ENCODE measurements around the gene FAXDC2. TPM values are rescaled to one million over a fixed set of nuclear protein-coding genes. Genes with fewer than 3 reads are reported as not detected.
A peak's percentile ranks its signal among the peaks of the same experiment; 100 is the strongest.

FAXDC2 gene
- total RNA-seq, 1 donor from 2014 or later: 3.6 TPM

DNA sequence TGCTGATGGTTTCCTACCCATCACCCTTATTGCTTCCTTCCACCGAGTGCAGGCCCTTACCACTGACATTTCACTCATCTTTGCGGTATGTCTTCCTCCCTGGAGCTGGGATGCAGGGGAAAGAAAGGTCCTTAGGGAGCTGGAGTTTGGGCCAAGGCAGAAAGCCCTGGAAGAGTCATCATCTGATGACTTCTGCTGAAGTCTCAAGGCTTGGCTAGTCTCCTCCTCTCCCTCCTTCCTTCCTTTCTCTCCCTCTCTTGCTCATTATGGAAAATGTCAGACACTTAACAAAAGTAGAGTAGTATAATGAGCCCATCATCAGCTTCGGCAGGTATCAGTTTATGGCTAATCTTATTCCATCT is 55.2 kb downstream of the FAXDC2 start:
- peaks cover 13% of the 10 kb centered on the region for H3K4me1 Mint-ChIP-seq (ENCODE audit: low read depth, unreplicated experiment)
- FAIRE-seq: no peak
- peaks cover 58% of the 10 kb centered on the region for H3K36me3 ChIP-seq (ENCODE audit: insufficient read depth, low read length)
- H3K27ac Mint-ChIP-seq (ENCODE audit: unreplicated experiment): peak overlapping the region; percentile 49
- H4K20me1 ChIP-seq (ENCODE audit: insufficient read depth, low read length): peaks cover 82% of the 10 kb centered on the region
- no peak overlapping the region for H2AFZ ChIP-seq (ENCODE audit: low read depth, low read length)
- H3K9me3 Mint-ChIP-seq (ENCODE audit: unreplicated experiment): no peaks in the 10 kb centered on the region
- H3K4me2 ChIP-seq (ENCODE audit: low read length): peak overlapping the region; percentile 52
- TF ChIP-seq, protein P1, sequence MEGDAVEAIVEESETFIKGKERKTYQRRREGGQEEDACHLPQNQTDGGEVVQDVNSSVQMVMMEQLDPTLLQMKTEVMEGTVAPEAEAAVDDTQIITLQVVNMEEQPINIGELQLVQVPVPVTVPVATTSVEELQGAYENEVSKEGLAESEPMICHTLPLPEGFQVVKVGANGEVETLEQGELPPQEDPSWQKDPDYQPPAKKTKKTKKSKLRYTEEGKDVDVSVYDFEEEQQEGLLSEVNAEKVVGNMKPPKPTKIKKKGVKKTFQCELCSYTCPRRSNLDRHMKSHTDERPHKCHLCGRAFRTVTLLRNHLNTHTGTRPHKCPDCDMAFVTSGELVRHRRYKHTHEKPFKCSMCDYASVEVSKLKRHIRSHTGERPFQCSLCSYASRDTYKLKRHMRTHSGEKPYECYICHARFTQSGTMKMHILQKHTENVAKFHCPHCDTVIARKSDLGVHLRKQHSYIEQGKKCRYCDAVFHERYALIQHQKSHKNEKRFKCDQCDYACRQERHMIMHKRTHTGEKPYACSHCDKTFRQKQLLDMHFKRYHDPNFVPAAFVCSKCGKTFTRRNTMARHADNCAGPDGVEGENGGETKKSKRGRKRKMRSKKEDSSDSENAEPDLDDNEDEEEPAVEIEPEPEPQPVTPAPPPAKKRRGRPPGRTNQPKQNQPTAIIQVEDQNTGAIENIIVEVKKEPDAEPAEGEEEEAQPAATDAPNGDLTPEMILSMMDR (IDR thresholded peaks at IDR 0.05; ENCODE audit: insufficient read depth, low read depth, low read length): no peak
- H3K9me3 ChIP-seq (ENCODE audit: insufficient read depth, low read depth, low read length): no peaks in the 10 kb centered on the region
- H3K4me1 ChIP-seq (ENCODE audit: insufficient read depth, low read length): peaks cover 15% of the 10 kb centered on the region
- no peak overlapping the region for H3K4me3 Mint-ChIP-seq (ENCODE audit: unreplicated experiment)
- H3K9ac ChIP-seq (ENCODE audit: low read length): no peak overlapping the region
- DNase-seq (ENCODE audit: low read depth): no peak
- no peaks in the 10 kb centered on the region for H3K27me3 Mint-ChIP-seq (ENCODE audit: low read depth, unreplicated experiment)
- no peak overlapping the region for H3K4me3 ChIP-seq (ENCODE audit: insufficient read depth, low read depth, low read length)
- H3K36me3 Mint-ChIP-seq (ENCODE audit: low read depth, unreplicated experiment): peaks cover 34% of the 10 kb centered on the region
- peaks cover 46% of the 10 kb centered on the region for H3K79me2 ChIP-seq (ENCODE audit: insufficient read depth, low read length)
- no peaks in the 10 kb centered on the region for H3K27me3 ChIP-seq (ENCODE audit: insufficient read depth, low read length)
- peak overlapping the region; percentile 3 for H3K27ac ChIP-seq (ENCODE audit: low read depth, low read length)

DNA sequence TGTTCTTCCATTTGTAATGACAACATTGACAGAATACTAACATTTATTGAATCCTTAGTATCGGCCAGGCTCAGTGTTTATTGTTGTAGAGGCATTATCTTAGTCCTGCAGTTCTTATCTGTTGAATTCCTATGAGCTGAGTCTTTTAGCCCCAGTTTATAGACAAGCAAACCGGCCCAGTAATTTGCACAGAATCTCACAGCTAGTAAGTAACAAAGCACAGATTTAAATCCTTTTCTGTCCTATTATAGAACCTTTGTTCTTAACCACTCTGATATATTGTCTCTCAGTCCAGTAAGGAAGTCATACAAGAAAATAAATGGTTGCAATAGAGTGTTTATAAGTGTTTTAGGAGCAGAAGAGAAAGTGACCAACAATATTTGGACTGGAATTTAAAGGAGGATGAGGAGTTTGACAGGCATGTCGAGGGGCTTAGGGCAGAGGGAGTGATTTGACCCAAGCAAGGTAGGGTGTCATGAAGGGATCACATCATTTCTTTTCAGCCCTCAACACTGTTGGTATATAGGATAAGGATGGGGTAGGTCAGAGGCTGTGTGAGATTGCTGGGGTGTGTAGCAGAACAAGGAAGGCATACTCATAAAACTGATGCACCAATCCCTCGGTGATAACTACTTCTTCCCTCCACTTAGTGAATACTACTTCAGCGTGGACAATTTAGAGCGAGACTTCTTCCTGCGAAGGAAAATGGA is 55.7 kb downstream of the FAXDC2 start:
- Mint-ChIP-seq H3K27ac (ENCODE audit: unreplicated experiment) (peak overlapping the region; percentile 49), H3K36me3 (ENCODE audit: low read depth, unreplicated experiment) (peaks cover 36% of the 10 kb centered on the region), H3K9me3 (ENCODE audit: unreplicated experiment) (no peaks in the 10 kb centered on the region), H3K4me3 (ENCODE audit: unreplicated experiment) (no peak overlapping the region), H3K27me3 (ENCODE audit: low read depth, unreplicated experiment) (no peaks in the 10 kb centered on the region), H3K4me1 (ENCODE audit: low read depth, unreplicated experiment) (peaks cover 13% of the 10 kb centered on the region)
- FAIRE-seq: no peak
- peaks cover 48% of the 10 kb centered on the region for H3K79me2 ChIP-seq (ENCODE audit: insufficient read depth, low read length)
- TF ChIP-seq EZH2 (IDR thresholded peaks at IDR 0.05; ENCODE audit: insufficient read depth, low read length): no peak
- TF ChIP-seq, protein P1 (IDR thresholded peaks at IDR 0.05; ENCODE audit: insufficient read depth, low read depth, low read length): no peak
- H3K27ac ChIP-seq (ENCODE audit: low read depth, low read length): peak overlapping the region; percentile 3
- peak overlapping the region; percentile 52 for H3K4me2 ChIP-seq (ENCODE audit: low read length)
- H3K9me3 ChIP-seq (ENCODE audit: insufficient read depth, low read depth, low read length): no peaks in the 10 kb centered on the region
- peak overlapping the region; percentile 45 for H3K9ac ChIP-seq (ENCODE audit: low read length)
- no peak overlapping the region for H3K4me3 ChIP-seq (ENCODE audit: insufficient read depth, low read depth, low read length)
- H3K27me3 ChIP-seq (ENCODE audit: insufficient read depth, low read length): no peaks in the 10 kb centered on the region
- peak; percentile 71 for DNase-seq (ENCODE audit: low read depth)
- peaks cover 15% of the 10 kb centered on the region for H3K4me1 ChIP-seq (ENCODE audit: insufficient read depth, low read length)
- H4K20me1 ChIP-seq (ENCODE audit: insufficient read depth, low read length): peaks cover 82% of the 10 kb centered on the region
- peaks cover 55% of the 10 kb centered on the region for H3K36me3 ChIP-seq (ENCODE audit: insufficient read depth, low read length)
- no peak overlapping the region for H2AFZ ChIP-seq (ENCODE audit: low read depth, low read length)
